A673 (cell line): Measurements from ENCODE around the gene TRAF6. TPM values are rescaled to one million over a fixed set of nuclear protein-coding genes. Genes with fewer than 3 reads are reported as not detected.

Source experiments
- BruUV-seq: library from RNA; stranded (reverse); fragments of 400-500 nt; replicated peaks from 2 replicates; lab custom pipeline; 2021; lab: Mats Ljungman, UMichigan
- CTCF ChIA-PET: fragments of 300-600 bp; sonication (Branson Sonifier 250); formaldehyde crosslinking; loops from one replicate; lab custom pipeline; 2022; ENCODE audit warnings: antibody characterized with exemption; lab: Charles Lee
- POLR2A ChIA-PET: fragments of 300-600 bp; sonication (Branson Sonifier 250); formaldehyde crosslinking; loops from one replicate; lab custom pipeline; 2022; ENCODE audit warnings: antibody characterized with exemption; ENCODE audit not compliant: low non-redundant PET; lab: Charles Lee
- DNase-seq: peaks from one replicate; pipeline ENCODE4 v3.0.0-alpha.2; 2015; ENCODE audit warnings: low spot score
- H3K27ac ChIP-seq: fragments of 200-600 bp; sonication (generic); 2 replicates; pipeline ENCODE4 v1.5.1; 2016; ENCODE audit warnings: mixed run types, low read depth, mild to moderate bottlenecking, mixed read lengths, antibody characterized with exemption, low read length; ENCODE audit not compliant: poor library complexity, severe bottlenecking
- H3K27me3 ChIP-seq: fragments of 200-600 bp; sonication (generic); replicated peaks from 2 replicates; pipeline ENCODE4 v1.6.1; 2017; ENCODE audit warnings: mixed run types, low read depth, mild to moderate bottlenecking, mixed read lengths, antibody characterized with exemption, low read length; ENCODE audit not compliant: insufficient read depth, poor library complexity
- H3K36me3 ChIP-seq: fragments of 200-600 bp; sonication (generic); 2 replicates; pipeline ENCODE4 v1.6.1; 2016; ENCODE audit warnings: mixed run types, mild to moderate bottlenecking, mixed read lengths, antibody characterized with exemption, low read length; ENCODE audit not compliant: insufficient read depth, poor library complexity, severe bottlenecking
- H3K4me1 ChIP-seq: fragments of 200-600 bp; sonication (generic); 2 replicates; pipeline ENCODE4 v1.6.1; 2017; ENCODE audit warnings: mixed run types, mild to moderate bottlenecking, mixed read lengths, antibody characterized with exemption, low read length; ENCODE audit not compliant: insufficient read depth, poor library complexity, severe bottlenecking
- H3K4me3 ChIP-seq: fragments of 200-600 bp; sonication (generic); 2 replicates; pipeline ENCODE4 v1.5.1; 2016; ENCODE audit warnings: low read depth, mixed run types, mild to moderate bottlenecking, mixed read lengths, low read length; ENCODE audit not compliant: poor library complexity, severe bottlenecking
- H3K9me3 ChIP-seq: fragments of 200-600 bp; sonication (generic); 2 replicates; pipeline ENCODE4 v1.6.1; 2016; ENCODE audit warnings: mixed run types, low read depth, mild to moderate bottlenecking, mixed read lengths, antibody characterized with exemption, low read length; ENCODE audit not compliant: poor library complexity, severe bottlenecking
- CTCF ChIP-seq: fragments of 300-800, 200-600 bp; sonication (generic); conservative IDR thresholded peaks from 2 replicates; pipeline ENCODE4 v1.5.1; 2017; ENCODE audit warnings: low read depth, mild to moderate bottlenecking, antibody characterized with exemption, low read length, moderate library complexity, mixed read lengths
- EZH2 ChIP-seq: fragments of 200-600 bp; sonication (generic); IDR thresholded peaks from 2 replicates; pipeline ENCODE4 v1.6.1; 2017; ENCODE audit warnings: borderline replicate concordance, low read depth, mild to moderate bottlenecking, mixed read lengths, antibody characterized with exemption, low read length; ENCODE audit not compliant: poor library complexity, severe bottlenecking
- intact Hi-C: fragments of 100-400 bp; cut with micrococcal nuclease; formaldehyde crosslinking; loops from one replicate; pipeline ENCODE4 v1.10.0; 2022; ENCODE audit not compliant: unreplicated experiment
- total RNA-seq: library from RNA; stranded (reverse); gene quantifications from 2 replicates; pipeline ENCODE4 v1.2.3, GENCODE V29; 2021

TRAF6 gene
- total RNA-seq, 1 experiment from 2014 or later, result 28.6 TPM

DNA sequence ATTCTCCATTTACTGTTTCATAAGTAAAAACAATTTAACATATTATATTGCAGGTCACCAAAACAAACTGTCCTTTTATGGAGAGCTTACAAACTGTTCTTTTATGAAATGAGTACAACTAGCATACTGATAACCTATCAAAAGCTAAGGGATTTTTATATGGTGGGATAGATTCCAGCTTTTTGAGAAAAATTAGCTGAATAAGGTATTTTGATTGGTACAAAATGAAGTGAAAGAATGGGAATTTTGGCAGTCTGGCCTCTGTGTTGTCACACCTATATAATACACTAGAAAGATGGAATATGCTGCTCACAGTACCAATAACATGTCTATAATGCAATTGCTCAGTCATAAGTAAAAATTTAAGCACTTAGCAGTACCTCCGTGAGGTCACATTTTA is 11.4 kb downstream of the TRAF6 start:
- Histone ChIP-seq H3K9me3 (no peaks in the 10 kb centered on the region), H3K4me3 (no peak overlapping the region), H3K36me3 (peaks cover 69% of the 10 kb centered on the region), H3K27ac (no peak overlapping the region), H3K4me1 (peaks cover 13% of the 10 kb centered on the region), H3K27me3 (no peaks in the 10 kb centered on the region)
- ChIA-PET CTCF (interaction anchor here (0.9 kb wide), 1 partner anchor 206 kb away, joined by 3 read pairs; no protein-coding TSS in a partner anchor), POLR2A (interaction anchor here (0.7 kb wide), 1 partner anchor 207 kb away, joined by 3 read pairs; no protein-coding TSS in a partner anchor)
- BruUV-seq, result no TSS peak
- TF ChIP-seq EZH2 (no peak), CTCF (no peak)
- intact Hi-C loops, result no loop called here
- no peak for DNase-seq

- Histone ChIP-seq H3K4me1 (peaks cover 6% of the 10 kb centered on the region), H3K4me3 (no peak overlapping the region), H3K9me3 (no peaks in the 10 kb centered on the region), H3K36me3 (peaks cover 86% of the 10 kb centered on the region), H3K27ac (no peak overlapping the region), H3K27me3 (no peaks in the 10 kb centered on the region)
- CTCF ChIA-PET, result interaction anchor here (0.6 to 1.8 kb wide), 24 partner anchors 9 to 1980 kb away, joined by 3 to 24 read pairs (median 4); partner anchors contain the start of gene TRAF6
- POLR2A ChIA-PET, result no interaction called here
- no peak for DNase-seq
- TF ChIP-seq EZH2, result no peak
- TF ChIP-seq CTCF, result no peak
- intact Hi-C loops, result loop anchor here (5.0 kb wide), 2 partner anchors 111 to 186 kb away; no protein-coding TSS in a partner anchor
- no TSS peak for BruUV-seq
These were observed 16.7 kb downstream of the TRAF6 start for GRCh38 chr11:36493332-36493731.

DNA sequence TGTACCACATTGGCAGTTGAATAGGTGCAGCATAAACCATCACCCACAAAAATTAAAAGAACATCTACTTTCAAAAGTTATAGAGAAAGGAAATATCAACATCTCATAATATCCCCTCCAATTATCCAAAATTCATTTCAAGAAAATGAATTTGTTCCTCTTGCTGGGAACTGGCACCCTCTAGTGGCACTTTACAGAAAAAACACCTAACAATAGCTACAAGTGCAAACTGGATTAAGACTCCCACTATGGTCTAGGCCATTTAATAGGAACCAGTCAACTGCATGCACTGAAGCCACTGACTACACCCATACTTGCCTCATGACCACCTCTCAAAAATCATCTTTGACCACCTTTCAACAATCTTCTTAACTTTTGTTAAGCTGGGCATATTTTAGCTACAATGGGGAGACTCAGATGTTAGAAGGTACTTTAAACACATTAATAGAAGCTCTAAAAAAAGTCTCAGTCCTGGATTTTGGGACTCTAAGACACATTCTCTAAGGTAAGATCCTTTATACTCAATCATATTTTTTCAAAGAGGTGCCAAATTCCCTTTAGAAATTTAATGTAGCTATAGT is 17.3 kb downstream of the TRAF6 start:
- intact Hi-C loops, result loop anchor here (1.0 to 5.0 kb wide), 3 partner anchors 111 to 201 kb away; no protein-coding TSS in a partner anchor
- ChIA-PET CTCF (interaction anchor here (0.6 to 1.8 kb wide), 25 partner anchors 9 to 1980 kb away, joined by 3 to 24 read pairs (median 4); partner anchors contain the start of gene TRAF6), POLR2A (interaction anchor here (0.5 kb wide), 1 partner anchor 9 kb away, joined by 3 read pairs; no protein-coding TSS in a partner anchor)
- Histone ChIP-seq H3K27ac (no peak overlapping the region), H3K36me3 (peaks cover 82% of the 10 kb centered on the region), H3K27me3 (no peaks in the 10 kb centered on the region), H3K9me3 (no peaks in the 10 kb centered on the region), H3K4me1 (peaks cover 11% of the 10 kb centered on the region), H3K4me3 (no peak overlapping the region)
- DNase-seq, result peak; percentile 86
- TF ChIP-seq EZH2 (no peak), CTCF (peak; percentile 100)
- BruUV-seq, result no TSS peak
